Hypothalamus (tissue), 51 donors: Measurements from ENCODE around the gene ISG15.
"Not testable (repeated sequence)": the region's sequence is repeated elsewhere in the genome, so short reads cannot be mapped to it uniquely, and the experiment has no call there.

Source experiments
- DNase-seq, 51 donors: peaks; one replicate each; lab custom pipeline; 2025; lab: John Stamatoyannopoulos, UW

The ISG15 gene

GRCh38 chr1:1055841-1056736 is 42.8 kb downstream of the ISG15 start:
- no peak for DNase-seq

- not testable (repeated sequence) for DNase-seq
These were observed 44.4 kb downstream of the ISG15 start for GRCh38 chr1:1057769-1058087.

DNA sequence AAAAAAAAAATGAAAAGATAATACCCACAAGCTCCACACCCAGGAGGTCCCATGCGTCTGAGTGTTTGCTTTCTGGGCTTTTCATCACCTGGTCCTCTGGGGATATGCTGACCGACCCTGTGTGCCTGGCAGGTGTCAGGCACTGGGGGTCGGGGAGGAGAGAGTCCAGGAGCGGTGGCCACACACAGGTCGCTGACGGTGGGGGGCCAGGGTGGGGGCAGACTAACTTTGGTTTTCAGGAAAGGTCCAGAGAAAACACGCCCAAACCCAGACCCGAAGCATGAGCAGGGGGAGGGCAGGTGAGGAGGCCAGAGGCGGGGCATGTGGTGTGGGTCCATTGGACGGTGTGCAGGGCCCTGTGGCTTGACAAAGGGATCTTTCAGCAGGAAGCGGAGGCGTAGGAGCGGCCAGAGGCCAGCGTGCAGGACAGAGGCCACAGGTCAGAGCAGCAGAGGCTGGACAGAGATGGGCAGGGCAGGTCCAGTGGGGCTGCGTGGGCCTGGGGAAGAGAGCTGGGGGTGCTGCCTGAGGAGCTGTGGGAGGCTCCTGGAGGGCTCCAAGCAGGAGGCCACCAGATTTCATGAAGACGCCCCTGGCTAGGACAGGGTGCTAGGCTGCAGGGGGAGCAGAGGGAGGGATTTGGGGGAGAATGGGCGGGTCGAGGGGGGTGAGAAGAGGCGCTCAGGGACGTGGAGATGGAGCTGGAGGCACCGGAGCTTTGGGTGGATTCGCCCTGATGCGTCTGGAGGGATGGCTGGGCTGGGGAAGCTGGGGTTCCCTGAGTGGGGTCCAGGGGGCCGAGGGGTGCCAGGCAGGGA is 45.0 kb downstream of the ISG15 start:
- no peak for DNase-seq

- DNase-seq, result peak in 1 of 51 donors; percentile 39
These were observed 45.7 kb downstream of the ISG15 start for GRCh38 chr1:1058921-1059493.

DNA sequence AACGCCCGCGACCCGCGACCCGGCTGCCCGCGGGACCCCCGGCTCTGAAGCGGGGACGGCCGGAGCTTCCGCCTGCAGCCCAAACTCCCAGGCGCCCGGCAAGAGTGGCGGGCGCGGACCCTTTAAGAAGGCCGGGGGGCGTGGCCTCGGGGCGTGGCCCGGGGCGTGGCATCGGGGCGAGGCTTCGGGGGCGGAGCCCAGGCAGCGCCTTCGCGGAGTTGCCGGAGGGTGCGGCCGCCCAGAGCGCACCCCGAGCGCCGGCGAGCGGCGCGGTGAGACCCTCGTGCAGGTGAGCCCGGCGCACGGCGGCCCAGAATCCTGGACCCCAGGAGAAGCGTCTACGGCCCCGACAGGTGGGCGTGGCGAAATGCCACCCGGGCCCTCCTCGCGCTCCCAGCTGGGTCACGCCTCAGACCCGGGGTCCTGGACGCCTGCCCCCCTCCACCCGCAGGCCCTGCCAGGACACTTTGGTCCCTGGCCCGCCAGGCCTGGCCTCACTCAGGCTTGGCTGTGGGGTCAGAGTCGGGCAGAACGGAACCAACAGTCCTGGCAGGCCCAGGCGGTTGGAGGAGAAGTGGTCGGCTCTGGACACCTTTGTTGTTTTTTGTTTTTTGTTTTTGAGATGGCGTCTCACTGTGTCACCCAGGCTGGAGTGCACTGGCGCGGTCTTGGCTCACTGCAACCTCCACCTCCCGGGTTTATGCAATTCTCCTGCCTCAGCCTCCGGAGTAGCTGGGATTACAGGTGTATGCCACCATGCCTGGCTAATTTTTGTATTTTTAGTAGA is 46.4 kb downstream of the ISG15 start:
- peak in 40 of 51 donors; percentile 7 to 79 (median 41) for DNase-seq

- DNase-seq, result no peak
These were observed 47.1 kb downstream of the ISG15 start for GRCh38 chr1:1060281-1061000.

DNA sequence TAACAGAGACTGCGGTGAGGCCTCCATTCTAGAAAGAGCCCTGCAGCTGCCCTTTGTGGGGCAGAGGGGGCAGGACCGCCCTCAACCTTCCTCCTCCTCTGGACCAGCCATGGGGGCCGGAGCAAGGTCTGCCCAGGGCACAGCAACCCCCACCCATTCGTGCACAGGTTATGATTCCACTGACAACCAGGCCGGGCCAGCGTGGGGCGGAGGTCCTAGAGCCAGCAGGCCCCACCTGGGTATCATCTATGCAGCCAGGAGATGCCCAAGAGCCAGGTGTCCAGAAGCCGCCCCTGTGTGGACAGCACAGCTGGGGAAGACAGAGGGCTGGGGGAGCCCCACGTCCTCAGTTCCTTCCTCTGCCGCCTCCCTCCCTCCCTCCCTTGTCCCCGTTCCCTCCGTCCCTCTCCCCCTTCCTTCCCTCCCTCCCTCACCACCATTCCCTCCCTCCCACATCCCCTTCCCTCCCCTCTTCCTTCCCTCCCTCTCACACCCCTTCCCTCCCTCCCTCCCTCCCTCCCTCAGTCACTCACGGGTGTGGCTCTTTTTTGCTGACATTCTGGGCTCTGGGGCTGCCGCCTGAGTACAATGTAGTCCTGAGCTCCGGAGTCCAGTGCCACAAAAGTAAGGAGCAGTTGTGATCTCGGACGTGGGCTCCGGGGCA is 48.5 kb downstream of the ISG15 start:
- DNase-seq, result no peak

DNA sequence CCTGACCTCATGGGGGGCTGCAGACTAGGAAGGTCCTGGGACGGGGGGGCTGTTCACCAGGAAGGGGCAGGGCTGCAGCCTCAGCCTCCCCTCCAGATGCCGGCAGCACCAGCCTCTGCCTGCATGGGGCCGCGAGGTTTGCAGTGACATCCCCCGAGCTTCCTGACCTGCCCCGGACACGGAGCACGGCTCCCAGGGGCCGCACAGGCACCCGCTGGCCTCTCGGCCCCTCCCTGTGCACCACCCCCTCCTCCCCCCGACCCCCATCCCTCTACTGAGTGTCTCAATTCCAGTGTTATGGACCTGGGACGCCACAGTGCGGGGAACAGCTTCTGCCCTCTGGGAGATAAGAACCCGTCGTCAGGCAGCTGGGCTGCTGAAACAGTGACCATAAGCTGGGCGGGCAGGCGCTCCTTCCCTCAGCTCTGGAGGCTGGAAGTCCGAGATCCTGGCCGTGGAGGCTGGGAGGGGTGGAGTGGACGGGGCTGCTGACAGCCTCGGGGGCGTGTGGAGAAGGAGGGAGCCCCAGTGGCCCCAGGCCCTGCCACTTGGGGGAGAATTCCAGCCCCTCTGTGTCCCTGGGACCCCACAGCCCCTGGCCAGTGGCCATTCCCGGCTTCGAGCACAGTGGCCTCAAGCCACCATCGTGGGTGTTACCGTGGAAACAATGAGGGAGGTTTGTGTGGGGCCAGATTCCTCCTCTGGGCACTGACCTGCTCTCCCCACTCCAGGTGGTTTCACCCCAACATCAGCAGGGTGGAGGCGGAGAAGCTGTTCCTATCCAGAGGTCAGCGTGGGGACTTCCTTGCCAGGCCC is 49.3 kb downstream of the ISG15 start:
- DNase-seq, result no peak

DNA sequence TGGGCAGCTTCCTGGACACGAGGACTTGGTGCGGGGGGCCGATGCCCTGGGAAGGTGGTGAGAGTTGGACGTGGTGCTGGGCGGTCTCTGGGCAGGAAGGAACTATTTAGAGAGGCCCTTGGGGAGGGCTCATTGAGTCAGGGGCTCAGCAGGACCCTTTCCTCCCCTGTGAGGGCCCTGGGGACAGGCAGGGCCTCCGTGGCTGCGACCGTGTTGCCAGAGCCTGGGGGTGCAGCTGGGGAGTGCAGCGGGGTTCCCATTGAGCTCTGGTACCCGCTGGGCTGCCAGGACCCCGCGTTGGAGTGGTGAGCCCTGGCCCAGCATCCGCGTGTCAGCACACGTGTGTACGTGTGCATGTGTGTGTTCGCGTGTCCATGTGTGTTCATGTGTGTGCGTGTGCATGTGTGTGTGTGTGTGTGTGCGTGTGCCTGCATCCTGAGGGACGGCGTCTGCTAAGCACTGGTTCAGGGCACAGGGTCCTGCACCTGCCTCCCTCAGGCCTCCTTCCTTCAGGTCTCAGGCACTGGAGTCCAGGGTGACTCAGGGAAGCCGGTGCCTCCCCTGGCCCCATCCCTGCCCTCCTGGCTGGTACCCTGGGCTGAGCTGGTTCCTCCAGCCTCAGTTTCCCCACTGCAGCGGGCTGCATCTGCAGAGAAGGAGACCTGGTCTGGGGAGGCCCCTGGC is 50.1 kb downstream of the ISG15 start:
- peak in 1 of 51 donors; percentile 1 for DNase-seq
